ENCODE data around the gene DNM2.

DNA sequence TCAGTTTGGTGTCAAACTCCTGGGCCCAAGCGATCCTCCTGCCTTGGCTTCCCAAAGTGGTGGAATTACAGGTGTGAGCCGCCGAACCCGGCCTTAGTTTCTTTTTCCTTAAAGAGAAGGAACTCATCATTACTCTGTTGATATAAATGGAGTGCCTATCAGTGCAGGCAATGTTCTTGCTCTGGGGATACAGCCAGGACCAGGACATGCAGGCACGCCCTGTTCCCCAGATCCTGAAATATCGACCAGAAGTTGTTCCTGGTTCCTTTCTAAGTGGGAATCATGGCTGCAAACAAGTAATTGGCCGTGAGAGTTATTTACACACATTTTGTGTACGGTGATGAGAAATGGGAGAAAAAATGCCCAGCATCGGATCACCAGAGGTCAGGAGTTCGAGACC is 8.4 kb downstream of the DNM2 start:
- TF ChIP-seq, protein P1, sequence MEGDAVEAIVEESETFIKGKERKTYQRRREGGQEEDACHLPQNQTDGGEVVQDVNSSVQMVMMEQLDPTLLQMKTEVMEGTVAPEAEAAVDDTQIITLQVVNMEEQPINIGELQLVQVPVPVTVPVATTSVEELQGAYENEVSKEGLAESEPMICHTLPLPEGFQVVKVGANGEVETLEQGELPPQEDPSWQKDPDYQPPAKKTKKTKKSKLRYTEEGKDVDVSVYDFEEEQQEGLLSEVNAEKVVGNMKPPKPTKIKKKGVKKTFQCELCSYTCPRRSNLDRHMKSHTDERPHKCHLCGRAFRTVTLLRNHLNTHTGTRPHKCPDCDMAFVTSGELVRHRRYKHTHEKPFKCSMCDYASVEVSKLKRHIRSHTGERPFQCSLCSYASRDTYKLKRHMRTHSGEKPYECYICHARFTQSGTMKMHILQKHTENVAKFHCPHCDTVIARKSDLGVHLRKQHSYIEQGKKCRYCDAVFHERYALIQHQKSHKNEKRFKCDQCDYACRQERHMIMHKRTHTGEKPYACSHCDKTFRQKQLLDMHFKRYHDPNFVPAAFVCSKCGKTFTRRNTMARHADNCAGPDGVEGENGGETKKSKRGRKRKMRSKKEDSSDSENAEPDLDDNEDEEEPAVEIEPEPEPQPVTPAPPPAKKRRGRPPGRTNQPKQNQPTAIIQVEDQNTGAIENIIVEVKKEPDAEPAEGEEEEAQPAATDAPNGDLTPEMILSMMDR (IDR thresholded peaks at IDR 0.05), result no peak
- no peak for TF ChIP-seq POLR2A (IDR thresholded peaks at IDR 0.05)

Data from testis (tissue), 2 donors.